ENCODE data around the gene GSG1L2.

The GSG1L2 gene

GRCh38 chr17:9821921-9822320, at the start of gene GSG1L2:
TSS of gene GSG1L2 (minus strand) at chr17:9822079. CDS start at chr17:9822071, 8 bp downstream.
- no peak for DNase-seq (ENCODE audit: low read depth)

- no peak for DNase-seq (ENCODE audit: low read depth)
Measured at GRCh38 chr17:9868552-9868951, 46.7 kb upstream of the GSG1L2 start.

GRCh38 chr17:9865586-9865985, 43.7 kb upstream of the GSG1L2 start:
- no peak for DNase-seq (ENCODE audit: low read depth)

- no peak for DNase-seq (ENCODE audit: low read depth)
Measured at GRCh38 chr17:9862949-9863348, 41.1 kb upstream of the GSG1L2 start.

GRCh38 chr17:9862220-9862619, 40.3 kb upstream of the GSG1L2 start:
- no peak for DNase-seq (ENCODE audit: low read depth)

- DNase-seq (ENCODE audit: low read depth) = no peak
Measured at GRCh38 chr17:9860851-9861250, 39.0 kb upstream of the GSG1L2 start.

GRCh38 chr17:9859781-9860180, 37.9 kb upstream of the GSG1L2 start:
- DNase-seq (ENCODE audit: low read depth) = no peak

GRCh38 chr17:9855036-9855435, 33.2 kb upstream of the GSG1L2 start:
- no peak for DNase-seq (ENCODE audit: low read depth)

- no peak for DNase-seq (ENCODE audit: low read depth)
Measured at GRCh38 chr17:9854255-9854654, 32.4 kb upstream of the GSG1L2 start.

GRCh38 chr17:9850151-9850550, 28.3 kb upstream of the GSG1L2 start:
- DNase-seq (ENCODE audit: low read depth) = no peak

- no peak for DNase-seq (ENCODE audit: low read depth)
Measured at GRCh38 chr17:9845306-9845705, 23.4 kb upstream of the GSG1L2 start.

GRCh38 chr17:9844153-9844552, 22.3 kb upstream of the GSG1L2 start:
- DNase-seq (ENCODE audit: low read depth) = no peak

GRCh38 chr17:9843152-9844010, 21.5 kb upstream of the GSG1L2 start:
- no peak for DNase-seq (ENCODE audit: low read depth)

GRCh38 chr17:9842057-9842758, 20.3 kb upstream of the GSG1L2 start:
- peak; percentile 41 for DNase-seq (ENCODE audit: low read depth)

- no peak for DNase-seq (ENCODE audit: low read depth)
Measured at GRCh38 chr17:9839433-9839832, 17.6 kb upstream of the GSG1L2 start.

- peak; percentile 30 for DNase-seq (ENCODE audit: low read depth)
Measured at GRCh38 chr17:9837551-9838471, 15.9 kb upstream of the GSG1L2 start.

GRCh38 chr17:9833922-9834321, 12.0 kb upstream of the GSG1L2 start:
- DNase-seq (ENCODE audit: low read depth) = no peak

- no peak for DNase-seq (ENCODE audit: low read depth)
Measured at GRCh38 chr17:9830711-9831110, 8.8 kb upstream of the GSG1L2 start.

GRCh38 chr17:9829343-9829742, 7.5 kb upstream of the GSG1L2 start:
- DNase-seq (ENCODE audit: low read depth) = no peak

GRCh38 chr17:9828296-9829295, 6.7 kb upstream of the GSG1L2 start:
- DNase-seq (ENCODE audit: low read depth) = no peak

- DNase-seq (ENCODE audit: low read depth) = no peak
Measured at GRCh38 chr17:9825641-9826150, 3.8 kb upstream of the GSG1L2 start, which contains the start of gene GLP2R. TSS of gene GLP2R (plus strand) at chr17:9825924. CDS start at chr17:9826064, 140 bp downstream.

Measured in fibroblast of gingiva (primary cell).